HG02938 (cell line): ENCODE measurements around the gene CDRT4.

Experiments
- ATAC-seq: cut with Tn5 transposase; IDR thresholded peaks from one replicate; pipeline ENCODE4 v1.9.1; 2021; ENCODE audit warnings: mild to moderate bottlenecking, moderate library complexity; ENCODE audit not compliant: unreplicated experiment

Gene CDRT4

DNA sequence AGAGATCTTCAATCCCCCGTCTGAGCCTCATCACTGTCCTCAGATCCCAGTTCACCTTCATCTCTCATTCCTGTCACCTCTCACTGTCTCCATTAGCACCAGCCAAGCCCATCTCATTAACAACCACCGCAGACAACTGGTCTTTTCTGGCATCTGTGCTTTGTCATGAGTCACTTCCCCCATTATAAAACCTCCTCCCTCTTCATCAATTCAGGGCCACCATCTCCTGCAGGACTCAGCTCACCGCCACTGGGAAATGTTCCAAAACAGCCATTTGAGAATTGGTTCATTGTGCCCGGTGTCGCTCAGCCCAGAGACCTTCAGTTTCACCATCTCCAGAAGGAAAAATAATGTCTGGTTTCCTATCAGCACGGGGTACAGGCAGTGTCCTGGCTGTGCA is 69.1 kb downstream of the CDRT4 start:
- no peak for ATAC-seq

DNA sequence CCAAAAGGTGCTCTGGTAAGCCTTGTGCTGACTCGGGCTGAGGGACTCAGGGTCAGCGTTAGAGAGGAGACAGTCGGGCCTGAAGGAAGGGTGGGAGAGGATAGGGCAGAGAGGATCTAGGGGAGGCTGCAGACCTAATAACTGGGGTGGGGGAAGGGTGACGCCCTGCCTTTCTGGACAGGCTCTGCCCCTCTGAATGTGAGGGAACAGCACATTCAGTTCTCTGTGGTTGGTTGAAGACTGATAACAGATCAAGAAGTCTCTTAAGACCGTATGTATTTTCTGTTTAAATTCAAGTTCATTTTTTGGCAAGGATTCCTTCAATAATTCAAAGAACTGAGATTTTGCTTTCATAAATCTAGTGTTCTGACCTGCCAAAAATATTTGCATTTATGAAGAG is 69.8 kb downstream of the CDRT4 start:
- ATAC-seq: no peak

DNA sequence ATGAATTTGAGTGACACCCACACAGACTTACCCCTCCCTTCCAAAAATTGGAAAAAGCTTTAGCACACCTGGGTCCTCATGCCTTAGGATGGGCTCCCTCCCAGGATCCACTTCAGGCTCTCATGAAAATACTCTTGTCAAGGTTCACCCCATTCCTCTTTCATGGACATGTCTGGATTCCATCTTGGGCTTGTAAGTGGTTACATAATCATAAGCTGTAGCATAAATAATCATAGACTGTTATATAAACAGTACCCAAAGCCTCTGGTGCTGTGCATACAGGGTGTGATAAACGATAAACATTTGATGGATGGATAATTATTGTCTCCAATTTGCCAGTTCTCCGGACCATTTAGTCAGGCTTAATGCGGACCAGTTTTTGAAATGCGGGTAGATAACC is 72.3 kb downstream of the CDRT4 start:
- no peak for ATAC-seq

DNA sequence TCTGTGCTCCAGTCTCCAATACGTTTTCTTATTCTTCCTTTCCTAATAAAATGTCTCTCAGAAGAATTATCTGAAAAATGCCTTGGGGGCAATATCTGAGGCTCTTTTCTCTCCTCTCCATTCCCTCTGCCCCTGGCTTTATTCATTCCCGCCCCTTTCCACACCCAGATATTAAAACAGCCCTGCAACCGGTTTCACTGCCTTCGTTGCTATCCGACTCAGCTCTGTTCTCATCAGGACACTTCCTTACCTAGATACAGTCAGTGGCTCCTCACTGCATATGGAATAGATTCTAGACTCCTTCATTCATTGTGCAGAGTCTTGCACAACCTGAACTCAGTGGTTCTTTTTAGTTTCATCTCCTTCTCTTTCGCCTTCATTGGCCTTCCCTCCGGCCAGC is 74.0 kb downstream of the CDRT4 start:
- no peak for ATAC-seq

DNA sequence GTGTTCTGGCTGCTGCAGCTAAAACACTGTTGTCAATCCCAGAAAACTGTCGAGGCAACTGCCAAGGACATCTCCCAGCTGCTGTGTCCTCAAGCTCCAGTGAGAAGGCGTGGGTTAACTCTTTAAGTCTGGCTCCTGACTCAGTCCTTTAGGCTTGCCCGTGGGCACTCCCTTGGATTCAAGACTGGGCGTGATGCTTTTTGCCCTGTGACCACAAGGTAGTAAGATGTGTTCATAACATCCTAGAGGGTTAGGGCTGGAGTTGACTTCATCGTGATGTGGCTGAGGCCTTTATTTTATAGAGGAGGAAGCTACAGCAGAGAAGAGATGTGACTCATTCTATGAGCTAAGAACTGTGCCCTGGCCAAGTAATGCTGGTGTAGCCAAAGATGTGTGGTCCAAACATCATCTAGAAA is 75.1 kb downstream of the CDRT4 start:
- ATAC-seq: no peak

DNA sequence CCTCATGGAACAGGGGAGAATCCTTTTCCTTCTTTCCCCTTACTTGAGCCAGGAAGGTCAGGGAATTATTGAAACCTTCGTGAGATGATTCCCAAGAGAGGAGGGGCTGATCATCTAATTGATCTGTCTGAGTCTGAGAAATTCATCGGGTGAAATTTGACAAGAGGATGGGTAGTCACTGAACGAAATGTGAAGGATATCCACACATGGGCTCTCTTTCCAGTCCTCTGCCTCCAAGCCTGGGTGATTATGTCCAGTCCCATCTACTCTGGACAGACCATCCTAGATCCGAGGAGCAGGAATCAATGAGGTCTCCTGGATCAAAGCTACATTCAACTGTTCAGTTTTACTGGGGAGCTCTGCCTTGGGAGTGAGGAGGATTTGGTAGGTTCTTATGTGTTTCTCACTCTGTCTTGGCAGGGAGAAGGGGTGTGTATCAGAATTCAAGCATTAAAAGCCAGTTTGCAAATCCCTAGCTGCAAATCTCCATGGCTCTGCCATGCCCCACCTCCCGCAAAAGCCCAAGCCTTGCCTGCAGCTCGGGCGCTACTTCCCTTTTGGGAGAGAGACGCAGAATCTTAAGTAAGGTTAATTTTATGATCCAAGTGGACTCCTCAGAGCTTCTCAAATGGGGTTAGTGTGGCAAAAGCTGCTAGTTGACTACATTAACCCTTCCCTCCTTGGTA is 78.9 kb downstream of the CDRT4 start:
- no peak for ATAC-seq

DNA sequence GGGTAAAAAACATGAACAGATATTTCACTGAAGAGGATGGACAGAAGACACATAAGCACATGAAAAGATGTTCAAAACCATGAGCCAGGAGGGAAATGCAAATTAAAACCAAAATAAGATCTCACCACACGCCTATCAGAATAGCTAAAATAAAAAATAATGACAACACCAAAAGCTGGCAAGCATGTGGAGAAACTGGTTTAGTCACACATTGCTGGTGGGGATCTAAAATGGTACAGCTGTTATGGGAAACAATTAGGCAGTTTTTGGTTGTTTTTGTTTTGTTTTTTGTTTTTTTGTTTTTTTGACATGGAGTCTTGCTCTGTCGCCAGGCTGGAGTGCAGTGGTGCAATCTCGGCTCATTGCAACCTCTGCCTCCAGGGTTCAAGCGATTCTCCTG is 81.3 kb downstream of the CDRT4 start:
- ATAC-seq: no peak
